ENCODE results near the gene SYNPO.

The SYNPO gene

GRCh38 chr5:150641824-150642566 is 1.5 kb downstream of the SYNPO start:
- TF ChIP-seq, protein P1, sequence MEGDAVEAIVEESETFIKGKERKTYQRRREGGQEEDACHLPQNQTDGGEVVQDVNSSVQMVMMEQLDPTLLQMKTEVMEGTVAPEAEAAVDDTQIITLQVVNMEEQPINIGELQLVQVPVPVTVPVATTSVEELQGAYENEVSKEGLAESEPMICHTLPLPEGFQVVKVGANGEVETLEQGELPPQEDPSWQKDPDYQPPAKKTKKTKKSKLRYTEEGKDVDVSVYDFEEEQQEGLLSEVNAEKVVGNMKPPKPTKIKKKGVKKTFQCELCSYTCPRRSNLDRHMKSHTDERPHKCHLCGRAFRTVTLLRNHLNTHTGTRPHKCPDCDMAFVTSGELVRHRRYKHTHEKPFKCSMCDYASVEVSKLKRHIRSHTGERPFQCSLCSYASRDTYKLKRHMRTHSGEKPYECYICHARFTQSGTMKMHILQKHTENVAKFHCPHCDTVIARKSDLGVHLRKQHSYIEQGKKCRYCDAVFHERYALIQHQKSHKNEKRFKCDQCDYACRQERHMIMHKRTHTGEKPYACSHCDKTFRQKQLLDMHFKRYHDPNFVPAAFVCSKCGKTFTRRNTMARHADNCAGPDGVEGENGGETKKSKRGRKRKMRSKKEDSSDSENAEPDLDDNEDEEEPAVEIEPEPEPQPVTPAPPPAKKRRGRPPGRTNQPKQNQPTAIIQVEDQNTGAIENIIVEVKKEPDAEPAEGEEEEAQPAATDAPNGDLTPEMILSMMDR (IDR thresholded peaks at IDR 0.05; ENCODE audit: borderline replicate concordance, insufficient read depth, low read depth, low read length) = no peak
- no peak overlapping the region for H3K4me3 ChIP-seq (ENCODE audit: low read depth, low read length)

DNA sequence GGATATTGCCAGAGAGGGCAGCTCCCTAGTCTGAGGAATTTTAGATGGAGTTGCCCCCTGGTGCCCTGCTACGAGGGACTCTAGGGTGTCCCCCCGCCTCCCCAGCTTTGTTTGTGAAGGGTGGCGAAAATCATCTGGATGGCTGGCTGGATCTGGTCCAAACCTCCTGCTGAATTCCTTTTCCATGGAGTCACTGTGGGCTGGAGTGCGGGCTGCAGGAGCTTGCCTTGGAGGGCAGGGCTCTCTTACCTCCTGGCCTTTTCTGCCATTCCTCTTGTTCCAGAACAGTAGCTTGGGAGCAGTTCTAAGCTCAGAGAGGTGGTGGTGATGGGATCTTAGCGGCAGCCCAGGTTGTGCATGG is 2.1 kb downstream of the SYNPO start:
- TF ChIP-seq, protein P1 (IDR thresholded peaks at IDR 0.05; ENCODE audit: borderline replicate concordance, insufficient read depth, low read depth, low read length) = no peak
- H3K4me3 ChIP-seq (ENCODE audit: low read depth, low read length) = no peak overlapping the region

DNA sequence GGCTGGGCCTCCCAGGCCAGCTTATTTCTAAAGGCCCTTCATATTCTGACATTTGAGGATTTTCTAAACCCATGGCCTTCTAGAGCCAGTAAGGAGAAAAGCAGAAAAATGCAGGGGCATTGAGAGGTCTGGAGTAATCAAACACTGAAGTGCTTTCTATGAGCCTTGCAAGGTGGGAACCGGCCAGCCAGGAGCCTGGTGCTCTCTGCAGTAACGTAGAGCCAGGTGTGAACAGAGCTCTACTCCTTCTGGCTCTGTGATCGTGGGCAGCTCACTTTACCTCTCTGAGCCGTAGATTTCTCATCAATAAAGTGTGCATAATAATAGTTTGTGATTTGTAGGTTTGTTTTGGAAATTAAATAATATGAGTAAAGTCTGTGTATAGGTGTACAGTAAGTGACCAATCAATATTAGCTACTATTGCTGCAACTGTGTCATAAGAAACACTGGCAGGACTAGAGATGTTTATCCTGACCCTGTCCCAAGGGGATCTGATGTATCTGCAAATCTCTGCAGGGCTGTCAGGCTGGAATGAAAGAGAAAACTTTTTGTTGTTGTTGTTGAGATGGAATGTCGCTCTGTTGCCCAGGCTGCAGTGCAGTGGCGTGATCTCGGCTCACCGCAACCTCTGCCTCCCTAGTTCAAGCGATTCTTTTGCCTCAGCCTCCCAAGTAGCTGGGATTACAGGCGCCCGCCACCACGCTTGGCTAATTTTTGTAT is 2.7 kb downstream of the SYNPO start:
- H3K4me3 ChIP-seq (ENCODE audit: low read depth, low read length) = no peak overlapping the region

GRCh38 chr5:150644058-150644457 is 3.6 kb downstream of the SYNPO start:
- TF ChIP-seq, protein P1 (IDR thresholded peaks at IDR 0.05; ENCODE audit: borderline replicate concordance, insufficient read depth, low read depth, low read length) = no peak
- no peak overlapping the region for H3K4me3 ChIP-seq (ENCODE audit: low read depth, low read length)

More for the DNA sequence above, 2.7 kb downstream of the SYNPO start:
- TF ChIP-seq, protein P1 (IDR thresholded peaks at IDR 0.05; ENCODE audit: borderline replicate concordance, insufficient read depth, low read depth, low read length) = no peak

GRCh38 chr5:150644514-150644913 is 4.1 kb downstream of the SYNPO start:
- H3K4me3 ChIP-seq (ENCODE audit: low read depth, low read length) = no peak overlapping the region
- TF ChIP-seq, protein P1 (IDR thresholded peaks at IDR 0.05; ENCODE audit: borderline replicate concordance, insufficient read depth, low read depth, low read length) = no peak

DNA sequence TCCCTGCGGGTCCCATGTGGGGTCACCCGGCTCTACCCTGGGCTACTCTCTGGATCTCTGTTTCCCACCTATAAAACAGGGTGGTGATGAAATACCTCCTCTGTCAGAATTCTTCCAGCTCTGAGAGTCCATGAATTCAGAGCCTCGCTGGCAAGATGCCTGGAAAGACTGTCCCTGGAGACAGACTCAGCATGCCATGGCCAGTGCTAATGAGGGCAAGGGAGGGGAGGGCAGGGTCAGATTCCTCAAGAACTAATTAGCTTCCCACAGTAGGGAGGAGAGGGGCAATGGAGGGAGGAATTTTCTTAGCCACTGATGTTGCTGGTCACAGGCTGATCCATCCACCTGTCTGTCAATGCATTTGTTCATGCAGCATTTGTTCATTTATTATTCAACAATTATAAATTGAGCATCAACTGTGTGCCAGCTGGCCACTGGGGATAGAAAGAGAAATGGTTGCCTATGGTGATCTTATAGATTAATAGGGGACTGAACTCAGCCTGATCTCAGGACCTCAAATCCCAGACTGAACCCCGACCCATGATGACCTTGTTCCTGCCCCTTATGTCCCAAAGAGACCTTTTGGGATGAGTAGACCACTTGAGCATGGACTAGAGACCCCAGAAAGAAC is 4.7 kb downstream of the SYNPO start:
- H3K4me3 ChIP-seq (ENCODE audit: low read depth, low read length) = no peak overlapping the region
- TF ChIP-seq, protein P1 (IDR thresholded peaks at IDR 0.05; ENCODE audit: borderline replicate concordance, insufficient read depth, low read depth, low read length) = no peak

Measured in GM12875 (cell line).